ENCODE results near the gene NKD2.

The NKD2 gene

DNA sequence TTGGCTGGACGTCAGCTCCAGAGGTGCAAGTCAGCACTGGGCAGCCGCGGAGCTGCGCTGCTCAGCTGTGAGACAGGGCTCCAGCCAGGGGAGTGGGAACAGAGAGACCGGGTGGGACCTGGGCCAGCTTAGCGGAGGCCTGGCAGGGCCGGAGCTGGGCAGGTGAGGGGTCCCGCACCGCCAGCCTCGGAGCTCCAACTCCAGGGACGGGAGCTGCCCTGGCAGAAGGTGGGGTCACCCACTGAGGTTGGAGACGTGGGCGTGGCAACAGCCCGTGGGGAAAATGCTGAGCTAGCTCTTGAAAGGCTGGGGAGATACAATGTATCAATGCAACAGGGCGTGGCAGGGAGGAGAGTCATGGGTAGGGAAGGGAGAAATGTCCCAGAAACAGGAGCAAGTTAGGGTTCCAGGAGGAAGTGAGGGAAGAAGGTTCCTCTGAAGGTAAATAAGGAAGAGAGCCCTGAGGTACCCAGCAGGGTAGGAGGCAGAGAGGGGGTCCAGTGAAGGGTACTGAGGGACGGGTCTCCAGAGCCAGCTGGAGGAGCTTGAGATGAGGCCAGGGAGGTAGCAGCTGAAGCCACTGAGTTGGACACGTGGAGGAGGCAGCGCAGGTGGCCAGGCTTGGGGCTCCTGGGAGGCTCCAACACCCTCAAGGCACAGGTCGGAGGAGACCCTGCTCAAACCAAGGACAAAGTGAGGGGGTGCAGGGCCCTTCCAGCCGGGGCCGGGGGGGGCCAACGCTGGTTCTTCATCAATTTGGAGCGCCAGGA is 736 bp upstream of the NKD2 start:
- H3K27ac ChIP-seq (ENCODE audit: low read length) = no peak overlapping the region

DNA sequence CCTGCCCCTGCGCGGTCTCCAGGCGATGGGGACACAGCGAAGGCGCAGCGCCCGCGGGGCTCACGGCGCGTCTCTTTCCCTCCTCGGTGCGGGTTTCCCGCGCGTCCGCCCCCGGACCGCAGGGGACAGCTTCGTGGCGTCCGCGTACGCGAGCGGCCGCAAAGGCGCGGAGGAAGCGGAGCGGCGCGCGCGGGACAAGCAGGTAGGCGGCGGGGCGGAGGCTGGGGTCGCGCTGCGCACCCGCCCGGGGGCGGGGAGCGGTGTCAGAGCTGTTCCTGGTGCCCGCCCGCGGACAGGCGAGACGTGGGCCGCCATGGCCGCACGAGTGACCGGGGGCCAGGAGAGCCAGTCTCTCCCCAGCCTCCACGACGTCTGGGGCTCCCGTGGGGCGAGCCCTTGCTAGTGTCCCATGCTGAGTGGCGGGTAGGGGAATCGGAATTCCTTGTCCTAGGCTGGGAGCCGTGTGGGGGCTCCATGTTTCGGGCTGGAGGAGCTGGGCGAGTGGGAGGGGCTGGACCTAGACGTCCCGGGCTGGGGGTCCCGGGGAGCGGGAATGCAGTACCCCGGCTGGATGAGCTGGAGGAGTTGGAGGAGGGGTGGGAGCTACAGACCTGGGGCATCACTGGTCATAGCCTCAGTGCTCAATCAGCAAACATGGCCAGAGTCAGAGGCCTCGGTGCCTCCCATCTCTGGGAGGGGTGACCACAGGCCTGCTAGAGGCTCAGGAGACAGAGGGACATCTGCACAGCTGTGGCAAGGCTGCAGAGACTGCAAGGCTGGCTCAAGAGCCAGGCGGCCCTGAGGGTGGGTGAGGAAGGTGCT is 968 bp downstream of the NKD2 start:
- TF ChIP-seq EZH2 (optimal IDR thresholded peaks at IDR 0.05; ENCODE audit: low read depth, low read length) (no peak), EZH2phosphoT487 (IDR thresholded peaks at IDR 0.05; ENCODE audit: low read length) (no peak)
- TF ChIP-seq, protein P1, sequence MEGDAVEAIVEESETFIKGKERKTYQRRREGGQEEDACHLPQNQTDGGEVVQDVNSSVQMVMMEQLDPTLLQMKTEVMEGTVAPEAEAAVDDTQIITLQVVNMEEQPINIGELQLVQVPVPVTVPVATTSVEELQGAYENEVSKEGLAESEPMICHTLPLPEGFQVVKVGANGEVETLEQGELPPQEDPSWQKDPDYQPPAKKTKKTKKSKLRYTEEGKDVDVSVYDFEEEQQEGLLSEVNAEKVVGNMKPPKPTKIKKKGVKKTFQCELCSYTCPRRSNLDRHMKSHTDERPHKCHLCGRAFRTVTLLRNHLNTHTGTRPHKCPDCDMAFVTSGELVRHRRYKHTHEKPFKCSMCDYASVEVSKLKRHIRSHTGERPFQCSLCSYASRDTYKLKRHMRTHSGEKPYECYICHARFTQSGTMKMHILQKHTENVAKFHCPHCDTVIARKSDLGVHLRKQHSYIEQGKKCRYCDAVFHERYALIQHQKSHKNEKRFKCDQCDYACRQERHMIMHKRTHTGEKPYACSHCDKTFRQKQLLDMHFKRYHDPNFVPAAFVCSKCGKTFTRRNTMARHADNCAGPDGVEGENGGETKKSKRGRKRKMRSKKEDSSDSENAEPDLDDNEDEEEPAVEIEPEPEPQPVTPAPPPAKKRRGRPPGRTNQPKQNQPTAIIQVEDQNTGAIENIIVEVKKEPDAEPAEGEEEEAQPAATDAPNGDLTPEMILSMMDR (IDR thresholded peaks at IDR 0.05; ENCODE audit: low read length) = no peak
- Histone ChIP-seq H3F3A (ENCODE audit: insufficient read depth, low read length) (peaks cover 4% of the 10 kb centered on the region; the same call in 1 of the 2 replicates), H3K4me1 (ENCODE audit: low read length) (peaks cover 48% of the 10 kb centered on the region), H3K36me3 (replicated peaks; ENCODE audit: insufficient read depth, low read length) (no peaks in the 10 kb centered on the region), H3K79me2 (ENCODE audit: low read length) (peaks cover 55% of the 10 kb centered on the region), H3K9ac (ENCODE audit: low read length) (peak overlapping the region; percentile 65), H3K4me3 (ENCODE audit: low read length) (peak overlapping the region; percentile 64), H3K27ac (ENCODE audit: low read length) (peak overlapping the region; percentile 44; the same call in 1 of the 2 replicates), H3K9me2 (replicated peaks; ENCODE audit: insufficient read depth, low read length) (no peaks in the 10 kb centered on the region), H3K9me3 (replicated peaks; ENCODE audit: insufficient read depth, low read length) (no peaks in the 10 kb centered on the region), H4K20me1 (ENCODE audit: insufficient read depth, low read length) (no peaks in the 10 kb centered on the region), H3K4me2 (ENCODE audit: low read depth, low read length) (peak overlapping the region; percentile 73), H2AFZ (ENCODE audit: low read length) (no peak overlapping the region), H3K27me3 (replicated peaks; ENCODE audit: insufficient read depth, low read length) (peaks cover 24% of the 10 kb centered on the region)
- DNase-seq = no peak

More for the DNA sequence above, 736 bp upstream of the NKD2 start:
- no peak overlapping the region; the same call in 1 of the 2 replicates for H3K9ac ChIP-seq (ENCODE audit: low read length)
- H3K9me2 ChIP-seq (replicated peaks; ENCODE audit: insufficient read depth, low read length) = no peaks in the 10 kb centered on the region
- H3K9me3 ChIP-seq (replicated peaks; ENCODE audit: insufficient read depth, low read length) = no peaks in the 10 kb centered on the region
- H2AFZ ChIP-seq (ENCODE audit: low read length) = 0 out of 2 replicates have a peak overlapping the region, but pooled peaks have one; percentile 31
- peaks cover 56% of the 10 kb centered on the region for H3K4me1 ChIP-seq (ENCODE audit: low read length)
- peaks cover 20% of the 10 kb centered on the region for H3K27me3 ChIP-seq (replicated peaks; ENCODE audit: insufficient read depth, low read length)
- TF ChIP-seq EZH2 (optimal IDR thresholded peaks at IDR 0.05; ENCODE audit: low read depth, low read length) (no peak), EZH2phosphoT487 (IDR thresholded peaks at IDR 0.05; ENCODE audit: low read length) (no peak)
- TF ChIP-seq, protein P1 (IDR thresholded peaks at IDR 0.05; ENCODE audit: low read length) = no peak
- H3F3A ChIP-seq (ENCODE audit: insufficient read depth, low read length) = peaks cover 4% of the 10 kb centered on the region
- H3K79me2 ChIP-seq (ENCODE audit: low read length) = peaks cover 38% of the 10 kb centered on the region
- DNase-seq = no peak
- peak overlapping the region; percentile 70 for H3K4me2 ChIP-seq (ENCODE audit: low read depth, low read length)
- no peaks in the 10 kb centered on the region for H3K36me3 ChIP-seq (replicated peaks; ENCODE audit: insufficient read depth, low read length)
- no peak overlapping the region for H3K4me3 ChIP-seq (ENCODE audit: low read length)
- H4K20me1 ChIP-seq (ENCODE audit: insufficient read depth, low read length) = no peaks in the 10 kb centered on the region

DNA sequence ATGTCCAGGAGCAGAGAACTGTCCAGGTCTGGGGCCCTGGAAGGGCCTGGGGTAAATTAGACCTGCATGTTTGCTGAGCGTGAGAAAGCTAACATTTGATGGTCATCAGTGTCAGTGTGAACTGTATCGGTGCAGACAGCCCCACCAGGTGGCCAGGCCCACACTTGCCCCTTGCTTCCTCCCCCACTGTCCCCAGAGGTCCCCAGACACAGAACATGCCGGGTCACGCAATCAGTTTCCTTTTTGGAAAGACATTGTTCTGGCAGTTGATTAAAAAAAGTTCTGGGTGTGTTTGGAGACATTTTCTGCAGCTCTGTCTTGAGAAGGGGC is 1.5 kb downstream of the NKD2 start:
- H3K27ac ChIP-seq (ENCODE audit: low read length) = peak overlapping the region; percentile 44; the same call in 1 of the 2 replicates
- peak overlapping the region; percentile 73 for H3K4me2 ChIP-seq (ENCODE audit: low read depth, low read length)
- peak overlapping the region; percentile 65; the same call in 1 of the 2 replicates for H3K9ac ChIP-seq (ENCODE audit: low read length)
- no peaks in the 10 kb centered on the region for H3K36me3 ChIP-seq (replicated peaks; ENCODE audit: insufficient read depth, low read length)
- DNase-seq = no peak
- H3K4me1 ChIP-seq (ENCODE audit: low read length) = peaks cover 47% of the 10 kb centered on the region
- peaks cover 4% of the 10 kb centered on the region; the same call in 1 of the 2 replicates for H3F3A ChIP-seq (ENCODE audit: insufficient read depth, low read length)
- H2AFZ ChIP-seq (ENCODE audit: low read length) = no peak overlapping the region
- peak overlapping the region; percentile 64 for H3K4me3 ChIP-seq (ENCODE audit: low read length)
- H3K9me2 ChIP-seq (replicated peaks; ENCODE audit: insufficient read depth, low read length) = no peaks in the 10 kb centered on the region
- peaks cover 24% of the 10 kb centered on the region for H3K27me3 ChIP-seq (replicated peaks; ENCODE audit: insufficient read depth, low read length)
- TF ChIP-seq EZH2phosphoT487 (IDR thresholded peaks at IDR 0.05; ENCODE audit: low read length) = no peak
- TF ChIP-seq, protein P1 (IDR thresholded peaks at IDR 0.05; ENCODE audit: low read length) = peak; percentile 41
- no peaks in the 10 kb centered on the region for H3K9me3 ChIP-seq (replicated peaks; ENCODE audit: insufficient read depth, low read length)
- no peaks in the 10 kb centered on the region for H4K20me1 ChIP-seq (ENCODE audit: insufficient read depth, low read length)
- H3K79me2 ChIP-seq (ENCODE audit: low read length) = peaks cover 60% of the 10 kb centered on the region

All from MM.1S (cell line).